NCI-H69 (cell line): ENCODE data around the gene MOCS3.
"Not testable (repeated sequence)": the region's sequence is repeated elsewhere in the genome, so short reads cannot be mapped to it uniquely, and the experiment has no call there.

Experiments used
- DNase-seq: peaks from one replicate; lab custom pipeline; 2025; lab: John Stamatoyannopoulos, UW

The MOCS3 gene

GRCh38 chr20:50932016-50932485, 26.6 kb upstream of the MOCS3 start:
- no peak for DNase-seq

DNA sequence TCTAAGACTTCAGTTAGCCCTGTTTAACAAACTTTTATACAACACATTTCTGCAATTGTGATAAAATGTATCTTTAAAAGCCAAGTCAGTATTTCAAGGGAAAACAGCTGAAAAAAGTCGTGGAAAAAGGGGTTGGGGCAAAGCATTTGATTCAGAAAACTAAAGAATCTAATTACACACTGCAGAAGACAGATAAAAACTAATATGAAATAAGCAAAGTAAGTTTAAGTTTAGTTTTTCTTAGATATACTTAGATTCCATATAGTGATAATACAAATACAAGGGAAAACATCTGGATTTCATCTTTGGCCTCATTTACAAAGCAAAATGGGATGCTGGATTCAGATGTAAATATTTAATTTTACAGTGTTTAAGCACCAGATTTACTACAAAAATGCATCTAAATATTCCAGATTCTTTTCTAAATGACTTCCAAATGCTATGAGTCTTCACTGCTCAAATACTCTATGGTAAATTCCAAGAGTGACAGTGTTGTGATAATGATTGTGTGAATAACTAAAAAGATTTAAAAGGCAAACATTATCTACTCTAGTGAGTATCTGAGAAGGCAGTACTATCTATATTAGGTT, 25.8 kb upstream of the MOCS3 start:
- DNase-seq = no peak

DNA sequence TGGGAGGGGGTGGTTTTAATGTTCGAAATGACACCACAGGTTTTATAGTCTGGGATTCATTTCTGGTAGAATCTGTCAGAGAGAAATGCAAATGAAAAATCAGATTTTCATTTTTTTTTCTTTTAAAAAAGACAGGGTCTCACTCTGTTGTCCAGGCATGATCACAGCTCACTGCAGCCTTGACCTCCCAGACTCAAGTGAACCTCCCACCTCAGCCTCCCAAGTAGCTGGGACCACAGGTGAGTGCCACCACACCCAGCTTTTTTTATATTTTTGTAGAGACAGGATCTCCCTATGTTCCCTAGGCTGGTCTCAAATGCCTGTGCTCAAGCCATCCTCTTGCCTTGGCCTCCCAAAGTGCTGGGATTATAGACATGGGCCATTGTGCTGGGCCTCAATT, 25.0 kb upstream of the MOCS3 start:
- no peak for DNase-seq

DNA sequence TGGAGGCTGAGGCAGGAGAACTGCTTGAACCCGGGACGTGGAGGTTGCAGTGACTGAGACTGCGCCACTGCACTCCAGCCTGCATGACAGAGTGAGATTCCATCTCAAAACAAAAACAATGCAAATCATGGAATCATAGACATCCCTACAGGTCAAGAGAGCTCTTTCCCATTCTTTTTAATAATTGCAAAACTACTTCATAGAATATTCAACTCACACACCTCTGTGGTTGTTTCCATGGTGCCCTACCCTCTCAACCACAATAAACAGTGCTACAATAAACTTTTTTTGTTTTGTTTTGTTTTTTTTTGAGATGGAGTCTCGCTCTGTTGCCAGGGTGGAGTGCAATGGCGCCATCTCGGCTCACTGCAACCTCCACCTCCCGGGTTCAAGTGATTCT, 15.5 kb upstream of the MOCS3 start:
- no peak for DNase-seq

DNA sequence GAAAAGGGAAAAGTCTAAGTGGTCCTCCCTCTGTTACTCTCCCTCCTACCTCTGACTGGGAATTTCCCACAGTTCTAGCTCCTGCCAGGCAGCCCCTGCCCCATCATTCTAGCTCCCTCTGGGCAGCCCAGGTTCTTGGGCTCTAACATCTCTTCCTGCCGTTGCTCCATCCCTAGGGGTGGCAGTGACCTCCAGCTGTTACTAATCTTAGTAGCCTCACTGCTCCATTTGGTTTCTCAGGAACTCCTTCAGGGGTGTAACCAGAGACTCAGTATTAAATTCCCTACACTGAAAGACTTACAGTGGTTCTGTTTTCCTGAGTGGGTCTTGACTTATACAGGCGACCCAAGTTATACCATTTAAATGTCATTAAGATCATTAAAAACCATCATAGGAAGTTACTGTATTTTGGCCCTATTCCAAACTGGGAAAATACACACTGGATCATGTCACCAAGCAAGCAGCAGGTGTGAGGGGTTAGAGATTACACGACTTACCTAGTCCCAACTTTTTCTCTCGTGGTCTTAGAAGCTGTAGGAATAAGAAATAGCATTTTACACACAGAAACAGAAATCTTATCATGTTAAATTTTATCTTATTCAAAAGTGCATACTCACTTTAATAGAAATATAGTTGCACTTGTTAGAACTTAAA, 10.4 kb upstream of the MOCS3 start:
- no peak for DNase-seq

DNA sequence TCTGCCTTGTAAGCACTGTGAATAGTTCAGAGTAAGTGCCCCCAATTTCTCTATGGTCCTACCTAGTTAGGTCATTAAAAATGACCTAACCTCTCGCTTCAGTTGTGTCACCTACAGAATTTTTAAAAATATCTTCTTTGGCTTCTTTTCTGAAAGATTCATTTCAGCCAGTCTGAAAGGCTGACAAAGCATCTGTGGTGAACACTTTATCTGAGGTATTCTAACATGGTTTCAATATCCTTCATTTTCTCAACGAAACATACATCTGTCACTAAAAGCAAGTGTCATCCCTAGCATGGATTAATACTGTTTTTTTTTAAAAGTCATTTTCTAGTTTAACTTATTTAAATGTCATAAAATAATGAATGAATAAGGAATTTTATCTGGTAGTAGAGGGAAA, 5.4 kb upstream of the MOCS3 start:
- no peak for DNase-seq

- DNase-seq = no peak
Measured at GRCh38 chr20:50953821-50954220, 4.8 kb upstream of the MOCS3 start.

DNA sequence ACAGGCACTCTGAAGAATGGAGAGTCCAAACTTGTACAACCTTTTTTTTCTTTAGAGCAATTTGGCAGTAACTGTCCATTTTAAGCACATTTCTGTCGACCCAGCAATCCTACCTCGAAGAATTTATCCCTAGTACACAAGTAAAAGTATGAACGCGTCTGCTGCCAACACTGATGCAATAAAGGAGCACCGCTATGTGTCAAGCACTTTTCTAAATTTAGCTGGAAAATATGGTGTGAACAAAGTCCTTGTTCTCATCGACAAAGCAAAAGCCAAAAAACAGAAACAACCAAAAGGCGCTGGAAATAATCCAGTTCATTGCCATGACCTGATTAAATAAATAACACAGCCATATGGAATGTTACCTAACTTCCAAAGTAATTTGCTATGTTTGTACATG, 1.3 kb upstream of the MOCS3 start:
- DNase-seq = no peak

- DNase-seq = peak; percentile 89
Measured at GRCh38 chr20:50957798-50958614, 612 bp upstream of the MOCS3 start, which contains the start of gene DPM1. Gene DPM1 (minus strand): TSS chr20:50958532. CDS start chr20:50958523, 9 bp downstream.

- DNase-seq = no peak
Measured at GRCh38 chr20:50959543-50960126, 1.0 kb downstream of the MOCS3 start.

DNA sequence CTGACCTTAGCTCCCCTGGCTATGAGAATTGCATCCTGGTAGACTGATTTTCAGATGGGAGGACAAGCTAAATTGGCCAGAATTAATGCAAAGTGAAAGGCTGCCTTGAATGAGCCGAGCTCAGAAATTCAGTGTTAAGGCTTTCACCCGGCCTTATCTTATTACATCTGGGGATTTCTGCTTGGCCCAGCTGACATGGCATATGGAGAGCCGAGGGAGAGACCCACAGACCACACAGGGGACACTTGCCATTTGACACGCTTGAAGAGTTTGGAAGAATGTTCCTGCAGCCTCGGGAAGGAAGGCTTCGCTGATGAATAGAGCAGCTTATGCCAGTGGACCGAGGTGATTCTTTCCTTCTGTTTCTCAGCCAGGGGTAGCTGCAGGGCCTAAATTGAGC, 9.0 kb downstream of the MOCS3 start:
- DNase-seq = no peak

DNA sequence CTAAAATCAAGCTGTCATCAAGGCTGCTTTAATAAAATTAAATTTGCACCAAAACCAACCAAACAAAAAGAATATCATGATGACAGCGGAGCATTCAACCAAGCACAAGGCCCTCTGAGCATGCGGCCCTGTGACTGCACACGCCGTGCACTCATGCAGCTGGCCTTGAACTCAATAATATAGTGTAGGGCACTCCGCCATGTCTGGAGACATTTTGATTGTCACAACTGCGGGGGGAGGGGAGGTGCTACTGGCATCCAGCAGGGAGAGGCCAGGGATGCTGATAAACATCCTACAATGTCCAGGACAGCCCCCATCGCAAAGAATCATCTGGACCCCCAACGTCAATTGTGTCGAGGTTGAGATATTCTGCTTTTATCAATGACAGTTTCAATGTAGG, 9.7 kb downstream of the MOCS3 start:
- no peak for DNase-seq

- no peak for DNase-seq
Measured at GRCh38 chr20:50969435-50969834, 10.8 kb downstream of the MOCS3 start.

GRCh38 chr20:50969912-50970311, 11.3 kb downstream of the MOCS3 start:
- DNase-seq = no peak

GRCh38 chr20:50975701-50976330, 17.2 kb downstream of the MOCS3 start:
- DNase-seq = no peak

- no peak for DNase-seq
Measured at GRCh38 chr20:50977066-50978021, 18.7 kb downstream of the MOCS3 start.

- DNase-seq = not testable (repeated sequence)
Measured at GRCh38 chr20:50978533-50978932, 19.9 kb downstream of the MOCS3 start.

GRCh38 chr20:50980071-50980681, 21.6 kb downstream of the MOCS3 start:
- no peak for DNase-seq

DNA sequence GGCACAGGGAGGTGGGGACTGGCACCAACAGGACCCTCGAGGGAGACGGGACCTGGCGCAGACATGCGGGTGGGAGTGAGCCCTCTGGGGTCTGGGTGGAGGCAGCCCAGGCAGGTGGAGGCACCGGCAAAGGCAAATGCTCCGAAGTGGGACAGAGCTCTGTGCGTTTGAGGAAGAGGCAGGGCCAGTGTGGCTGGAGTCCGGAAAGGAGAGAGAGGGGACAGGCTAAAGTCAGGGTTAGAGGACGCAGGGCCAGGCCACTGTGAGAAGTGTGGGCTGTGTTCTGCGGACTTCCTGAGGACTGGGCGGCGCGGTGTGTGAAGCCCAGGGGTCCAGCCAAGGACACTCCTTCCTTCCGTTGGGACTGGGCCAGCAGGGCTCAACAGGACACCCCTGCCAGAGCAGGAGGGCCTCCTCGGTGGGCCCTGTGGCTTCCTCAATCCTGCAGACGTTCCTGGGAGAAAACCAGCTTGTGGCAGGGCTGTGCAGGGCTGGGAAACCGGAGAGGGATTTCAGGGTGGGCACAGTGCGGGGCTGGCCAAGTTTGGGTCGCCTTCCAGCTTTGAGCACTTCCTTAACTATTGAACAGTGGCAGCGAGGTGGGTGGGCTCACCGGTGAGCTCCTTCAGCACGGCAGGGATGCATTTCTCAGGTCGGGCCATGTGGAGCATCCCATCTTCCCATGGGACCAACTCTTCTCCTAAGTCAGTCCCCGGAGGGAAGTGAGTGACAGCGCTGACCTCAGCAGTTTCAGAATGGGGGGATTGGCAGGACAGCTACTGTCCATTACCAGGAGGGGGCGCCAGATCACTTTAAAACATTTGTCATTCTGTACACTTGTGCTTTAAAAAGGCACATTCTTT, 22.5 kb downstream of the MOCS3 start:
- peak; percentile 52 for DNase-seq

- DNase-seq = no peak
Measured at GRCh38 chr20:50981714-50982048, 23.1 kb downstream of the MOCS3 start.
